HCT116 (cell line): ENCODE measurements around the gene GABBR2. TPM values are rescaled to one million over a fixed set of nuclear protein-coding genes. Genes with fewer than 3 reads are reported as not detected.

Experiments used
- ATAC-seq: fragments of 200-7000 bp; cut with Tn5 transposase; 2 replicates; pipeline ENCODE4 v1.9.1; 2020; ENCODE audit warnings: mild to moderate bottlenecking, moderate library complexity
- BruUV-seq: library from RNA; stranded (reverse); fragments of 400-500 nt; replicated peaks from 2 replicates; lab custom pipeline; 2021; lab: Mats Ljungman, UMichigan
- CTCF ChIA-PET: fragments of 300-600 bp; sonication (Branson Sonifier 250); formaldehyde crosslinking; loops from one replicate; lab custom pipeline; 2021; ENCODE audit warnings: antibody characterized with exemption; lab: Charles Lee
- POLR2A ChIA-PET: fragments of 300-600, 350-600 bp; sonication (Branson Sonifier 250); formaldehyde crosslinking; loops from one replicate; lab custom pipeline; 2021; ENCODE audit warnings: antibody characterized with exemption; lab: Charles Lee
- RAD21 ChIA-PET, 2 experiments: fragments of 300-600 bp; sonication (Branson Sonifier 250); formaldehyde crosslinking; loops; one replicate each; lab custom pipeline; 2023; ENCODE audit warnings: low total read pairs in 2 of 2; ENCODE audit not compliant: uncharacterized antibody in 2 of 2, unreplicated experiment in 2 of 2, low non-redundant PET in 1 of 2; lab: Charles Lee
- DNase-seq: peaks from one replicate; pipeline ENCODE4 v3.0.0-alpha.2; 2010; ENCODE audit warnings: low read depth, low spot score
- H2AFZ ChIP-seq: fragments of 200-600 bp; shearing (Covaris generic), sonication (generic); 2 replicates; pipeline ENCODE4 v1.6.1; 2017; ENCODE audit warnings: low read depth, mixed run types, mixed read lengths, antibody characterized with exemption, low read length; ENCODE audit not compliant: poor library complexity, severe bottlenecking
- H3K27ac ChIP-seq: 2 replicates; pipeline ENCODE4 v1.5.1; 2012; ENCODE audit warnings: low read depth, low read length
- H3K27me3 ChIP-seq: fragments of 200-600 bp; sonication (generic); 2 replicates; pipeline ENCODE4 v1.6.1; 2016; ENCODE audit warnings: mixed run types, low read length, mixed read lengths; ENCODE audit not compliant: insufficient read depth
- H3K36me3 ChIP-seq, 2 experiments: fragments of 200-500 bp in 1 of 2; fragments of 200-600 bp in 1 of 2; sonication (Bioruptor generic) in 1 of 2; sonication (generic) in 1 of 2; 2 replicates each; pipeline versions ENCODE4 v1.5.1 to v1.6.1; 2014 to 2016; ENCODE audit warnings: low read length in 2 of 2, inconsistent platforms in 1 of 2, mixed read lengths in 1 of 2, mixed run types in 1 of 2; ENCODE audit not compliant: insufficient read depth in 2 of 2, control insufficient read depth in 1 of 2
- H3K4me1 ChIP-seq, 2 experiments: fragments of 200-600 bp in 1 of 2; sonication (generic) in 1 of 2; 2 replicates each; pipeline versions ENCODE4 v1.5.1 to v1.6.1; 2012 to 2017; ENCODE audit warnings: low read length in 2 of 2, inconsistent platforms in 1 of 2, mild to moderate bottlenecking in 1 of 2, mixed read lengths in 1 of 2, mixed run types in 1 of 2, moderate library complexity in 1 of 2; ENCODE audit not compliant: insufficient read depth in 2 of 2, control insufficient read depth in 1 of 2
- H3K4me2 ChIP-seq: fragments of 200-600 bp; sonication (generic); 2 replicates; pipeline ENCODE4 v1.6.1; 2017; ENCODE audit warnings: mixed run types, low read length, mixed read lengths
- H3K4me3 ChIP-seq, 2 experiments: fragments of 200-600 bp in 1 of 2; sonication (generic) in 1 of 2; replicated peaks in 1 of 2; 2 replicates each; pipeline ENCODE4 v1.5.1; 2011 to 2016; ENCODE audit warnings: low read length in 2 of 2, control low read depth in 1 of 2, low read depth in 1 of 2, mild to moderate bottlenecking in 1 of 2, mixed read lengths in 1 of 2, mixed run types in 1 of 2
- H3K79me2 ChIP-seq: fragments of 200-600 bp; sonication (generic); 2 replicates; pipeline ENCODE4 v1.6.1; 2017; ENCODE audit warnings: mild to moderate bottlenecking, mixed run types, low read length, moderate library complexity, mixed read lengths; ENCODE audit not compliant: insufficient read depth
- H3K9ac ChIP-seq: fragments of 200-600 bp; sonication (generic); 2 replicates; pipeline ENCODE4 v1.6.1; 2016; ENCODE audit warnings: low read length, mixed read lengths
- H3K9me2 ChIP-seq: fragments of 200-600 bp; sonication (generic), shearing (Covaris generic); 2 replicates; pipeline ENCODE4 v1.6.1; 2017; ENCODE audit warnings: mixed run types, mild to moderate bottlenecking, moderate library complexity; ENCODE audit not compliant: insufficient read depth
- H3K9me3 ChIP-seq, 2 experiments: fragments of 200-500 bp in 1 of 2; fragments of 200-600 bp in 1 of 2; sonication (Bioruptor generic) in 1 of 2; sonication (generic) in 1 of 2; 2 replicates each; pipeline ENCODE4 v1.6.1; 2014 to 2017; ENCODE audit warnings: low read length in 2 of 2, mixed read lengths in 2 of 2, inconsistent platforms in 1 of 2, low read depth in 1 of 2, mild to moderate bottlenecking in 1 of 2, mixed run types in 1 of 2, moderate library complexity in 1 of 2; ENCODE audit not compliant: control insufficient read depth in 1 of 2, insufficient read depth in 1 of 2
- H4K20me1 ChIP-seq: fragments of 200-600 bp; sonication (generic), shearing (Covaris generic); 2 replicates; pipeline ENCODE4 v1.6.1; 2017; ENCODE audit warnings: mixed run types, mild to moderate bottlenecking, moderate library complexity; ENCODE audit not compliant: insufficient read depth
- EGR1 ChIP-seq: IDR thresholded peaks from 2 replicates; pipeline ENCODE4 v1.6.1; 2012; ENCODE audit warnings: low read depth
- EZH2phosphoT487 ChIP-seq: fragments of 200-600 bp; IDR thresholded peaks from 2 replicates; pipeline ENCODE4 v1.6.1; 2018; ENCODE audit warnings: antibody characterized with exemption, borderline replicate concordance
- FOSL1 ChIP-seq: IDR thresholded peaks from 2 replicates; pipeline ENCODE4 v1.6.1; 2012; ENCODE audit warnings: low read depth
- POLR2A ChIP-seq: IDR thresholded peaks from 2 replicates; pipeline ENCODE4 v1.7.0; 2011; ENCODE audit warnings: borderline replicate concordance; ENCODE audit not compliant: insufficient read depth, insufficient read length; ENCODE audit errors: extremely low read depth
- SP1 ChIP-seq: IDR thresholded peaks from 2 replicates; pipeline ENCODE4 v1.6.1; 2012; ENCODE audit warnings: low read depth
- TCF7L2 ChIP-seq: IDR thresholded peaks from 2 replicates; pipeline ENCODE4 v1.7.0; 2011; ENCODE audit warnings: borderline replicate concordance, inconsistent platforms; ENCODE audit not compliant: insufficient read depth, insufficient read length; ENCODE audit errors: extremely low read depth
- YY1 ChIP-seq: IDR thresholded peaks from 2 replicates; pipeline ENCODE4 v1.6.1; 2011; ENCODE audit warnings: low read length, low read depth, moderate library complexity, mild to moderate bottlenecking; ENCODE audit not compliant: insufficient replicate concordance; ENCODE audit errors: extremely low read depth
- intact Hi-C: fragments of 100-400 bp; cut with micrococcal nuclease; formaldehyde crosslinking; loops from 2 replicates; pipeline ENCODE4 v1.10.0; 2022
- total RNA-seq: library from RNA; stranded (reverse); gene quantifications from one replicate; pipeline ENCODE4 v1.2.1, GENCODE V29; 2021; ENCODE audit not compliant: unreplicated experiment
- TF ChIP-seq, protein P1 (sequence below), 3 experiments: fragments of 200-600 bp in 1 of 3; sonication (generic) in 1 of 3; IDR thresholded peaks in 2 of 3; conservative IDR thresholded peaks in 1 of 3; 2 replicates each; pipeline ENCODE4 v1.5.1; 2012 to 2017; ENCODE audit warnings: low read depth in 2 of 3, low read length in 2 of 3, antibody characterized with exemption in 1 of 3, borderline replicate concordance in 1 of 3, control low read depth in 1 of 3, mild to moderate bottlenecking in 1 of 3, mixed read lengths in 1 of 3, mixed run types in 1 of 3, moderate library complexity in 1 of 3; ENCODE audit not compliant: insufficient read depth in 1 of 3

The GABBR2 gene
- total RNA-seq, 1 experiment from 2014 or later: 0.15 TPM

DNA sequence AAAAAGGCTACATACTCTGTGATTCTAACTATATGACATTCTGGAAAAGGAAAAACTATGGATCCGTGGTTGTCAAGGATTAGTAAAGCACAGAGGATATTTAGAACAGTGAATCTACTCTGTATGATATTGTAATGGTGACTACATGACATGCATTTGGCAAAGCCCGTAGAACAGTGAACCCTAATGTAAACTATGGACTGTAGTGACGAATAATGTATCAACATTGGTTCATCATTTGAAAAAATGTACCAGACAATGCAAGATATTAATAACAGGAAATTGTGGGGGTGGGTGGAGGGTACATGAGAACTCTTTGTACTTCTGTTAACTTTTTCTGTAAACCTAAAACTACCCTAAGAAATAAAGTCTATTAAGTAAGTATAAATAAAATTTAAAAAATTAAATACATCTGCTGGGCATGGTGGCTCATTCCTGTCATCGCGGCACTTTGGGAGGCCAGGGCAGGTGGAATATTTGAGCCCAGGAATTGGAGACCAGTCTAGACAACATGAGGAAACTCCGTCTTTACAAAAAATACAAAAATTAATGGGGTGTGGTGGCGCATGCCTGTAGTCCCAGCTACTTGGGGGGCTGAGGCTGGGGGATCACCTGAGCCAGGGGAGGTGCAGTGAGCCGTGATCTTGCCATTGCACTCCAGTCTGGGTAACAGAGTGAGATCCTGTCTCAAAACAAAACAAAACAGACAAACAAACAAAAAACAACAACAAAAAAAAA lies 351.6 kb downstream of the GABBR2 start:
- no peak overlapping the region for H2AFZ ChIP-seq
- ATAC-seq (no peak), DNase-seq (no peak)
- no peak overlapping the region for H3K27ac ChIP-seq
- POLR2A ChIA-PET: no interaction called here
- no peaks in the 10 kb centered on the region for H3K27me3 ChIP-seq
- H4K20me1 ChIP-seq: no peaks in the 10 kb centered on the region
- H3K9ac ChIP-seq: no peak overlapping the region
- TF ChIP-seq FOSL1 (no peak), EZH2phosphoT487 (no peak), TCF7L2 (no peak), EGR1 (no peak), SP1 (no peak), POLR2A (no peak), YY1 (no peak)
- TF ChIP-seq, protein P1, sequence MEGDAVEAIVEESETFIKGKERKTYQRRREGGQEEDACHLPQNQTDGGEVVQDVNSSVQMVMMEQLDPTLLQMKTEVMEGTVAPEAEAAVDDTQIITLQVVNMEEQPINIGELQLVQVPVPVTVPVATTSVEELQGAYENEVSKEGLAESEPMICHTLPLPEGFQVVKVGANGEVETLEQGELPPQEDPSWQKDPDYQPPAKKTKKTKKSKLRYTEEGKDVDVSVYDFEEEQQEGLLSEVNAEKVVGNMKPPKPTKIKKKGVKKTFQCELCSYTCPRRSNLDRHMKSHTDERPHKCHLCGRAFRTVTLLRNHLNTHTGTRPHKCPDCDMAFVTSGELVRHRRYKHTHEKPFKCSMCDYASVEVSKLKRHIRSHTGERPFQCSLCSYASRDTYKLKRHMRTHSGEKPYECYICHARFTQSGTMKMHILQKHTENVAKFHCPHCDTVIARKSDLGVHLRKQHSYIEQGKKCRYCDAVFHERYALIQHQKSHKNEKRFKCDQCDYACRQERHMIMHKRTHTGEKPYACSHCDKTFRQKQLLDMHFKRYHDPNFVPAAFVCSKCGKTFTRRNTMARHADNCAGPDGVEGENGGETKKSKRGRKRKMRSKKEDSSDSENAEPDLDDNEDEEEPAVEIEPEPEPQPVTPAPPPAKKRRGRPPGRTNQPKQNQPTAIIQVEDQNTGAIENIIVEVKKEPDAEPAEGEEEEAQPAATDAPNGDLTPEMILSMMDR (IDR thresholded peaks at IDR 0.05 in 2 of 3, conservative IDR thresholded peaks at IDR 0.05 in 1 of 3; ENCODE audit: borderline replicate concordance in 1 of 3, insufficient read depth in 1 of 3, low read depth in 2 of 3, low read length in 2 of 3): no peak
- H3K4me1 ChIP-seq: no peaks in the 10 kb centered on the region
- intact Hi-C loops: no loop called here
- H3K36me3 ChIP-seq: no peaks in the 10 kb centered on the region
- CTCF ChIA-PET: no interaction called here
- H3K9me3 ChIP-seq: no peaks in the 10 kb centered on the region
- no TSS peak for BruUV-seq
- no peaks in the 10 kb centered on the region for H3K79me2 ChIP-seq
- no peak overlapping the region for H3K4me3 ChIP-seq
- no peaks in the 10 kb centered on the region for H3K9me2 ChIP-seq
- RAD21 ChIA-PET: no interaction called here
- no peak overlapping the region for H3K4me2 ChIP-seq
